ENCODE data around the gene IFNA21. TPM values are rescaled to one million over a fixed set of nuclear protein-coding genes. Genes with fewer than 3 reads are reported as not detected.

Gene IFNA21
- total and polyA plus RNA-seq, 10 donors = not detected

- H3K27me3 ChIP-seq (replicated peaks in 1 of 7) = peaks cover 0 to 8% (median 0%) of the 10 kb centered on the region in 7 donors
- no peaks in the 10 kb centered on the region for H3K9me3 ChIP-seq
- no peak for DNase-seq
- H3K36me3 ChIP-seq = no peaks in the 10 kb centered on the region
- TF ChIP-seq POLR2A (IDR thresholded peaks at IDR 0.05) (no peak), POLR2AphosphoS5 (IDR thresholded peaks at IDR 0.05) (no peak), CTCF (IDR thresholded peaks at IDR 0.05 in 8 of 11, conservative IDR thresholded peaks at IDR 0.05 in 3 of 11) (no peak)
- no peak overlapping the region for H3K27ac ChIP-seq
- H3K4me3 ChIP-seq = no peak overlapping the region
- intact Hi-C loops (cut with DNase I; ENCODE audit: low total_unique reads) = no loop called here
- H3K4me1 ChIP-seq = peaks cover 0 to 12% (median 2%) of the 10 kb centered on the region in 6 donors
- 78 to 93% (median 89%) methylated on average over 4 of the region's 4 CpGs for WGBS, 5 donors
Measured at GRCh38 chr9:21121595-21122251, 44.7 kb downstream of the IFNA21 start.

DNA sequence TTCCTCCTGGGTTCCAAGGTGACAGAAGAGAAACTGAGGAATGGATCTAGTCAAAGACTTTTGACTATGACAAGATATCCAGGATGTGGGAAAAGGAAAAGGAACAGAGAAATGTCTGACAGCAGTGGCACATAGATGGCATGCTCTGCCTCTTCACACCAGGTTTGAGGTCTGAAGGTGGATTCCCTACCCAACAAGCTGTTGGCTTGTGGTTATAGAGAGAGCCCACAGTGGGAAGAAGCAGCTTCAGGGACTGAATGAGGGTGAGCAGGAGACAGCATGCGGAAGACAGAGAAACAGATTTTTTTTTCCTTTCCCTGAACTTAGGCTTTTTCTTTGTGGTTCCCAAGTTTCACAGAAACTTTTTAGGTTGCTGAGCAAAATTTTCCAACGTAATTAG, 45.4 kb downstream of the IFNA21 start:
- DNase-seq = no peak
- Histone ChIP-seq H3K4me3 (no peak overlapping the region), H3K36me3 (no peaks in the 10 kb centered on the region), H3K9me3 (no peaks in the 10 kb centered on the region), H3K27ac (no peak overlapping the region), H3K4me1 (peaks cover 0 to 12% (median 2%) of the 10 kb centered on the region in 6 donors), H3K27me3 (replicated peaks in 1 of 7) (peaks cover 0 to 2% (median 0%) of the 10 kb centered on the region in 7 donors)
- intact Hi-C loops (cut with DNase I; ENCODE audit: low total_unique reads) = no loop called here
- TF ChIP-seq CTCF (IDR thresholded peaks at IDR 0.05 in 8 of 11, conservative IDR thresholded peaks at IDR 0.05 in 3 of 11) (no peak), POLR2AphosphoS5 (IDR thresholded peaks at IDR 0.05) (no peak), POLR2A (IDR thresholded peaks at IDR 0.05) (no peak)
- 57 to 81% (median 77%) methylated on average over 2 of the region's 2 CpGs for WGBS, 5 donors

GRCh38 chr9:21119093-21119770, 47.2 kb downstream of the IFNA21 start:
- intact Hi-C loops (cut with DNase I; ENCODE audit: low total_unique reads) = no loop called here
- peaks cover 0 to 12% (median 2%) of the 10 kb centered on the region in 6 donors for H3K4me1 ChIP-seq
- H3K27me3 ChIP-seq (replicated peaks in 1 of 7) = no peaks in the 10 kb centered on the region
- DNase-seq = no peak
- no peaks in the 10 kb centered on the region for H3K9me3 ChIP-seq
- 39 to 53% (median 50%) methylated on average over 7 of the region's 7 CpGs for WGBS, 5 donors
- no peaks in the 10 kb centered on the region for H3K36me3 ChIP-seq
- H3K27ac ChIP-seq = peak overlapping the region in 1 of 8 donors; percentile 48
- no peak overlapping the region for H3K4me3 ChIP-seq
- TF ChIP-seq POLR2A (IDR thresholded peaks at IDR 0.05) = no peak
- TF ChIP-seq CTCF (IDR thresholded peaks at IDR 0.05 in 8 of 11, conservative IDR thresholded peaks at IDR 0.05 in 3 of 11) = no peak

Small RNAs within 50 kb of the gene (small RNA-seq; reads per million reads assigned to genes)
- gene RF00019 = 0 reads per million in 4 donors

Other genes with a start within 250 kb of the IFNA21 start
- 10 to 100 TPM in 2 of 7 donors, 1 to 10 TPM in 5; 5.9 to 18.0 (median 7.9) TPM for gene HACD4, start 135.0 kb downstream of the IFNA21 start, total RNA-seq
- gene HACD4, start 135.0 kb downstream of the IFNA21 start, polyA plus RNA-seq = 1 to 10 TPM; 1.6 to 3.0 (median 2.4) TPM
- gene IFNB1, start 88.7 kb downstream of the IFNA21 start, total RNA-seq = not detected
- gene IFNB1, start 88.7 kb downstream of the IFNA21 start, polyA plus RNA-seq = not detected
- gene IFNW1, start 24.8 kb downstream of the IFNA21 start, total RNA-seq = not detected
- gene IFNW1, start 24.8 kb downstream of the IFNA21 start, polyA plus RNA-seq = not detected
- gene IFNA4, start 20.9 kb upstream of the IFNA21 start, total RNA-seq = not detected
- not detected for gene IFNA4, start 20.9 kb upstream of the IFNA21 start, polyA plus RNA-seq
- gene IFNA7, start 35.5 kb upstream of the IFNA21 start, total RNA-seq = not detected
- not detected for gene IFNA7, start 35.5 kb upstream of the IFNA21 start, polyA plus RNA-seq
- not detected for gene IFNA10, start 40.5 kb upstream of the IFNA21 start, total RNA-seq
- gene IFNA10, start 40.5 kb upstream of the IFNA21 start, polyA plus RNA-seq = not detected
- not detected for gene IFNA16, start 50.7 kb upstream of the IFNA21 start, total RNA-seq
- gene IFNA16, start 50.7 kb upstream of the IFNA21 start, polyA plus RNA-seq = not detected
- not detected for gene IFNA17, start 61.6 kb upstream of the IFNA21 start, total RNA-seq
- gene IFNA17, start 61.6 kb upstream of the IFNA21 start, polyA plus RNA-seq = not detected
- not detected for gene IFNA14, start 73.3 kb upstream of the IFNA21 start, total RNA-seq
- gene IFNA14, start 73.3 kb upstream of the IFNA21 start, polyA plus RNA-seq = not detected
- 1 to 10 TPM in 1 of 7 donors, not detected in 6; 1.2 TPM for gene IFNA5, start 138.7 kb upstream of the IFNA21 start, total RNA-seq
- gene IFNA5, start 138.7 kb upstream of the IFNA21 start, polyA plus RNA-seq = not detected
- 10 to 100 TPM; 21.5 to 32.7 (median 27.8) TPM for gene KLHL9, start 168.7 kb upstream of the IFNA21 start, total RNA-seq
- 10 to 100 TPM in 1 of 3 donors, 1 to 10 TPM in 2; 7.7 to 11.4 (median 8.3) TPM for gene KLHL9, start 168.7 kb upstream of the IFNA21 start, polyA plus RNA-seq
- gene IFNA6, start 184.2 kb upstream of the IFNA21 start, total RNA-seq = under 1 TPM in 1 of 7 donors, not detected in 6; 0.23 TPM
- gene IFNA6, start 184.2 kb upstream of the IFNA21 start, polyA plus RNA-seq = not detected
- gene IFNA13, start 201.4 kb upstream of the IFNA21 start, total RNA-seq = 1 to 10 TPM in 1 of 7 donors, under 1 TPM in 3, not detected in 3; 0.25 to 1.7 (median 0.90) TPM
- under 1 TPM in 1 of 3 donors, not detected in 2; 0.17 TPM for gene IFNA13, start 201.4 kb upstream of the IFNA21 start, polyA plus RNA-seq
- gene IFNA2, start 218.7 kb upstream of the IFNA21 start, total RNA-seq = under 1 TPM in 2 of 7 donors, not detected in 5; 0.86 to 0.88 TPM
- not detected for gene IFNA2, start 218.7 kb upstream of the IFNA21 start, polyA plus RNA-seq
- not detected for gene IFNA8, start 242.5 kb upstream of the IFNA21 start, total RNA-seq
- not detected for gene IFNA8, start 242.5 kb upstream of the IFNA21 start, polyA plus RNA-seq